Fibroblast of the aortic adventitia (primary cell): Measurements from ENCODE around the gene EIF3M. TPM values are rescaled to one million over a fixed set of nuclear protein-coding genes. Genes with fewer than 3 reads are reported as not detected.

Experiments
- DNase-seq: peaks from one replicate; pipeline ENCODE4 v3.0.0-alpha.2; 2010; ENCODE audit warnings: low read depth
- H3K4me3 ChIP-seq: 2 replicates; pipeline ENCODE4 v1.5.1; 2011; ENCODE audit warnings: low read depth, mild to moderate bottlenecking, control low read depth, low read length, moderate library complexity
- total RNA-seq: library from RNA; depleted of rRNA; stranded (reverse); fragments of >200 nt; gene quantifications from 2 replicates; pipeline ENCODE4 v1.2.3, GENCODE V29; 2012; ENCODE audit warnings: low replicate concordance
- TF ChIP-seq, protein P1 (sequence below): IDR thresholded peaks from 2 replicates; pipeline ENCODE4 v1.5.1; 2011; ENCODE audit warnings: mild to moderate bottlenecking, low read length, control low read depth, inconsistent platforms; ENCODE audit not compliant: insufficient read depth

EIF3M gene
- total RNA-seq, 1 donor = 575 TPM

DNA sequence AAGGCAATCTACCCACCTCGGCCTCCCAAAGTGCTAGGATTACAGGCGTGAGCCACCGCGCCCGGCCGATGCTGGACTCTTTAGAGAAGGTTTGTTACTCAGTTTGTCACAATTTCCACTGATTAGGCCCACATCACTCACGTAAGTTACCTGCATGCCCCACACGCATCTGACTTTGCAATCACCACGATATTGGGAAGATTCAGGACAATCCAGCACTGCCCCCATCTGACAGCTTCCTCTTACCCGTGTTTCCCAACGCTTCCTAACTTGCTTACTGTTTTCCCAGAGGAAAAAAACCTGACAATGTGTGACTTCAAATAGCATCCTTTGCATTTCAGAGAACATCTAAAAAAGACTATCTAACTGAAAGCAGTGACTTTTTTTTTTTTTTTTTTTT is 21.8 kb upstream of the EIF3M start:
- TF ChIP-seq, protein P1, sequence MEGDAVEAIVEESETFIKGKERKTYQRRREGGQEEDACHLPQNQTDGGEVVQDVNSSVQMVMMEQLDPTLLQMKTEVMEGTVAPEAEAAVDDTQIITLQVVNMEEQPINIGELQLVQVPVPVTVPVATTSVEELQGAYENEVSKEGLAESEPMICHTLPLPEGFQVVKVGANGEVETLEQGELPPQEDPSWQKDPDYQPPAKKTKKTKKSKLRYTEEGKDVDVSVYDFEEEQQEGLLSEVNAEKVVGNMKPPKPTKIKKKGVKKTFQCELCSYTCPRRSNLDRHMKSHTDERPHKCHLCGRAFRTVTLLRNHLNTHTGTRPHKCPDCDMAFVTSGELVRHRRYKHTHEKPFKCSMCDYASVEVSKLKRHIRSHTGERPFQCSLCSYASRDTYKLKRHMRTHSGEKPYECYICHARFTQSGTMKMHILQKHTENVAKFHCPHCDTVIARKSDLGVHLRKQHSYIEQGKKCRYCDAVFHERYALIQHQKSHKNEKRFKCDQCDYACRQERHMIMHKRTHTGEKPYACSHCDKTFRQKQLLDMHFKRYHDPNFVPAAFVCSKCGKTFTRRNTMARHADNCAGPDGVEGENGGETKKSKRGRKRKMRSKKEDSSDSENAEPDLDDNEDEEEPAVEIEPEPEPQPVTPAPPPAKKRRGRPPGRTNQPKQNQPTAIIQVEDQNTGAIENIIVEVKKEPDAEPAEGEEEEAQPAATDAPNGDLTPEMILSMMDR = no peak
- no peak overlapping the region for H3K4me3 ChIP-seq
- DNase-seq = no peak

DNA sequence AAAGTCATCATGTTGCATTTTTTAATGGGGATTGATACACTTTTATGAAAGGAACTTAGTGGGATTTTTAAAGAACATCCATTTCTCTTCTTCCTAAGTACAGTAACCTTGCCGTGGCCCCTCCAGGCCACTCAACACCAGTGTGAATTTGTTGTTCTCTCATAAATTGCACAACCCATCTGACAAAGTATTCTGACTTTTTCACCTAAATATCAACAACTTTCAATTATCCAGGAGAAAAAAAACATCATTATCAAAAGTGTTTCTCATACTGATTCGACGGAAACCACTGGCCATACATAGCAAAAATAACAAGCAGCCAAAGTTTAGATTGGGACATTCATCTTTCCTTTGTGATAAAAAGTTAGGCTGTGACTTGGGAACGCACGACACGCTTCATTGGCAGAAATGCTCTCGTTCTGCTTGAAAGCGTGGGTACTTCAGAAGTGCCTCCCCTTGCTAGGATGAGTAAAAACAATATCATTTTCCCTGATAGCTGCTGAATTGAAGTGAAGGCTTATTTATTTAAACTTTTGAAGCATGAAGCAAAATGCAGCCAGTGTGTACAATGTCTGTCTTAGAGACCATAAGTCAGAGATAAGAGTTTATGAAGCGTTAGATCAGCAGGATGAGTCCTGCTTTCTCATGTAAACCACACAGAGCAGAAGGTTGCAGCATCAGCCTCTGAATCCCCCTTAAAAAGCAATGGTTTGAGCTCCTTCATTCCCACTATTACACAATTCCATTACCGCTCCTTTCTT is 20.6 kb upstream of the EIF3M start:
- H3K4me3 ChIP-seq = no peak overlapping the region
- TF ChIP-seq, protein P1 = no peak
- DNase-seq = peak; percentile 68

DNA sequence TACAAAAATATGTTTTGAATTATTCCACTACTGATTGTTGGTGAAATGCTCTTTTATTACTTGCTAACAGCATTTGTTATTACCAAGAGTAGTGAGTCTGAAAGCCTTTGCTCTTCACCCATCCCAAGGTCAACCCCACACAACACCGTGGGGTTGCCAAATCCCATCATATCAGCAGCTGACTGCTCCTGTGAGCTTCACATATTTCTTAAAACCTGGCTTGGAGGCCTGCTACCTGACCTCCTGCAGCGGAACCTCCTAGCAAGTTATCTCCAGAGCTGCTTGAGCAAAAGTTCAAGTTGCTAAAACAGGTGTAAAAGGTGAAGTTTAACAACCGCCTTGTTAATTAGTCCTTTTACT is 20.1 kb upstream of the EIF3M start:
- no peak overlapping the region for H3K4me3 ChIP-seq
- TF ChIP-seq, protein P1 = no peak
- no peak for DNase-seq

DNA sequence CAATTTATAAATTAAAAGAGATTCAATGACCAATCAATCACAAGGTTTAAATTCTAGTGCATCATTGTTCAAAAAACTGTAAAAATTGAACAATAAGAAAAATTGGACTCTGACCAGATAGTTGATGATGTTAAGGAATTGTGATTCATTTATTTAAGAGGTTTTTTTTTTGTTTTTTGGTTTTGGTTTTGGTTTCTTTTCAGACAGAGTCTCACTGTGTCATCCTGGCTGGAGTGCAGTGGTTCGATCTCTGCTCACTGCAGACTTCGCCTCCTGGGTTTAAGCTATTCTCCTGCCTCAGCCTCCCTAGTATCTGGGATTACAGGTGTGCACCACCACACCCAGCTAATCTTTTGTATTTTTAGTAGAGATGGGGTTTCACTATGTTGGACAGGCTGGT is 17.1 kb upstream of the EIF3M start:
- DNase-seq = no peak
- no peak overlapping the region for H3K4me3 ChIP-seq
- TF ChIP-seq, protein P1 = no peak

DNA sequence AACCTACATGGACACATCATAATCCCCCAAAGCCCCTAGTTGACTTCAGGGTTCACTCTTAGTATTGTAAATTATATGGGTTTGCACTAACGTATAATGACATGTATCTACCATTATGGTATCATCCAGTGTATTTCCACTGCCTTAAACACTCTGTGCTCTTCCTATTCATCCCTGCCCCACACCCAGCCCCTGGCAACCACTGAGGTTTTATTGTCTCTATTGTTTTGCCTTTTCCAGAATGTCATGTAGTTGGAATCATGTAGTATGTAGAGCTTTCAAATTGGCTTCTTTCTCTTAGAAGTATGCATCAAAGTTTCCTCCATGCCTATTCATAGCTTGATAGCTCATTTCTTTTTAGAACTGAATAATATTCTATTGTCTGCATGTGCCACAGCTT is 16.5 kb upstream of the EIF3M start:
- TF ChIP-seq, protein P1 = no peak
- DNase-seq = no peak
- no peak overlapping the region for H3K4me3 ChIP-seq

DNA sequence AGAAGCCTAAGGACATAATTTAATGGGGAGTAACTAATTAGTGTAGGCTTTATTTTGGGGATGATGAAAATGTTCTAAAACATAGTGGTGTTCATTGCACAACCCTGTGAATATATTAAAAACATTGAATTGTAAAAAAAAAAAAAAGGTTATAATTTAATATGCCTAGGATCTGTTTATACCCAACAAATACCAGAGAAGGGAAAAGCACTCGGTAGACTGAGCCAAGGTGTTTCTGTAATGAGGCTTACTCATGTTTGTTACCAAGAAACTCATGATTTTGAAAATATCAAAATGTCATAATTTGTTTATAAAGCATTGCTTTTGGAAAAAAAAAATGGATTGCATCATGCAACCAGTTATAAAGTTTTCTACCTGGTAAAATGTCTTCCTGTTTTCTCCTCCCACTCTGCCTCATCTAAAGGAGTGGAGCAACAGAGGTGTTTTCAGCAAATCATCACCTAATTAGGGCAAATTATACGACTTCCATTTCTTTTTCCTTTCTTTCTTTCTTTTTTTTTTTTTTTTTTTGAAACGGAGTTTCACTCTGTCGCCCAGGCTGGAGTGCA is 14.2 kb upstream of the EIF3M start:
- TF ChIP-seq, protein P1 = no peak
- no peak for DNase-seq
- H3K4me3 ChIP-seq = no peak overlapping the region
